Measurements from ENCODE around the gene ST6GALNAC3.
A peak's percentile ranks its signal among the peaks of the same experiment; 100 is the strongest.

ST6GALNAC3 gene

DNA sequence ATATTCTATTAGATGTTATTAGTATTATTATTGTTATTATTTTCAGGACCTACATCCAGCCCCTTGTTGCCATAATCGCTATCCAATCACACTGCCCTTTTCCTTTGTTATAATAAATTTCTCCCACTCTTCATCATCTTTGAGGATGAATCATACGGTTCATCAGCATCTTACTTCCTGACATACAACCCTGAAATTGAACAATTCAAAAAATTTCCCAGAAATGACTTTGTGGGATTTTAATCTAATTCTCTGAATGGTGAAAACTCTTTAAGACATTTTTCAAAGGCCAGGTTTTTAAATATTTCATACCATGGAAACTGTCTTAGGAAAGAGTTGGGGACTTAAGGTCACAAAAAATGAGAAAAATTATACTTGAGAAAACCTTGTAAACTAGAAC is 353.5 kb downstream of the ST6GALNAC3 start:
- H3K4me1 ChIP-seq (ENCODE audit: insufficient read depth, poor library complexity, severe bottlenecking): peaks cover 10% of the 10 kb centered on the region
- H3K27me3 ChIP-seq (ENCODE audit: insufficient read depth, poor library complexity, severe bottlenecking): no peaks in the 10 kb centered on the region
- H3K4me3 ChIP-seq (ENCODE audit: severe bottlenecking): no peak overlapping the region
- TF ChIP-seq, protein P1, sequence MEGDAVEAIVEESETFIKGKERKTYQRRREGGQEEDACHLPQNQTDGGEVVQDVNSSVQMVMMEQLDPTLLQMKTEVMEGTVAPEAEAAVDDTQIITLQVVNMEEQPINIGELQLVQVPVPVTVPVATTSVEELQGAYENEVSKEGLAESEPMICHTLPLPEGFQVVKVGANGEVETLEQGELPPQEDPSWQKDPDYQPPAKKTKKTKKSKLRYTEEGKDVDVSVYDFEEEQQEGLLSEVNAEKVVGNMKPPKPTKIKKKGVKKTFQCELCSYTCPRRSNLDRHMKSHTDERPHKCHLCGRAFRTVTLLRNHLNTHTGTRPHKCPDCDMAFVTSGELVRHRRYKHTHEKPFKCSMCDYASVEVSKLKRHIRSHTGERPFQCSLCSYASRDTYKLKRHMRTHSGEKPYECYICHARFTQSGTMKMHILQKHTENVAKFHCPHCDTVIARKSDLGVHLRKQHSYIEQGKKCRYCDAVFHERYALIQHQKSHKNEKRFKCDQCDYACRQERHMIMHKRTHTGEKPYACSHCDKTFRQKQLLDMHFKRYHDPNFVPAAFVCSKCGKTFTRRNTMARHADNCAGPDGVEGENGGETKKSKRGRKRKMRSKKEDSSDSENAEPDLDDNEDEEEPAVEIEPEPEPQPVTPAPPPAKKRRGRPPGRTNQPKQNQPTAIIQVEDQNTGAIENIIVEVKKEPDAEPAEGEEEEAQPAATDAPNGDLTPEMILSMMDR (IDR thresholded peaks at IDR 0.05; ENCODE audit: poor library complexity, severe bottlenecking): no peak
- no peak for DNase-seq (ENCODE audit: low spot score)
- no peak overlapping the region for H3K27ac ChIP-seq (ENCODE audit: poor library complexity, severe bottlenecking)
- H3K36me3 ChIP-seq (ENCODE audit: low read depth): no peaks in the 10 kb centered on the region
- no peaks in the 10 kb centered on the region for H3K9me3 ChIP-seq (ENCODE audit: severe bottlenecking)
- ATAC-seq (ENCODE audit: low read depth): no peak

GRCh38 chr1:76430531-76430930 is 356.0 kb downstream of the ST6GALNAC3 start:
- Histone ChIP-seq H3K36me3 (ENCODE audit: low read depth) (no peaks in the 10 kb centered on the region), H3K9me3 (ENCODE audit: severe bottlenecking) (no peaks in the 10 kb centered on the region), H3K27ac (ENCODE audit: poor library complexity, severe bottlenecking) (no peak overlapping the region), H3K4me3 (ENCODE audit: severe bottlenecking) (no peak overlapping the region), H3K4me1 (ENCODE audit: insufficient read depth, poor library complexity, severe bottlenecking) (peaks cover 8% of the 10 kb centered on the region), H3K27me3 (ENCODE audit: insufficient read depth, poor library complexity, severe bottlenecking) (no peaks in the 10 kb centered on the region)
- ATAC-seq (ENCODE audit: low read depth) (no peak), DNase-seq (ENCODE audit: low spot score) (no peak)
- TF ChIP-seq, protein P1 (IDR thresholded peaks at IDR 0.05; ENCODE audit: poor library complexity, severe bottlenecking): no peak

GRCh38 chr1:76433526-76433925 is 359.0 kb downstream of the ST6GALNAC3 start:
- TF ChIP-seq, protein P1 (IDR thresholded peaks at IDR 0.05; ENCODE audit: poor library complexity, severe bottlenecking): no peak
- H3K4me1 ChIP-seq (ENCODE audit: insufficient read depth, poor library complexity, severe bottlenecking): no peaks in the 10 kb centered on the region
- peak; percentile 50; the same call in 2 of the 3 replicates for ATAC-seq (ENCODE audit: low read depth)
- no peak overlapping the region for H3K27ac ChIP-seq (ENCODE audit: poor library complexity, severe bottlenecking)
- no peaks in the 10 kb centered on the region for H3K9me3 ChIP-seq (ENCODE audit: severe bottlenecking)
- no peaks in the 10 kb centered on the region for H3K36me3 ChIP-seq (ENCODE audit: low read depth)
- no peak for DNase-seq (ENCODE audit: low spot score)
- H3K4me3 ChIP-seq (ENCODE audit: severe bottlenecking): no peak overlapping the region
- H3K27me3 ChIP-seq (ENCODE audit: insufficient read depth, poor library complexity, severe bottlenecking): no peaks in the 10 kb centered on the region

DNA sequence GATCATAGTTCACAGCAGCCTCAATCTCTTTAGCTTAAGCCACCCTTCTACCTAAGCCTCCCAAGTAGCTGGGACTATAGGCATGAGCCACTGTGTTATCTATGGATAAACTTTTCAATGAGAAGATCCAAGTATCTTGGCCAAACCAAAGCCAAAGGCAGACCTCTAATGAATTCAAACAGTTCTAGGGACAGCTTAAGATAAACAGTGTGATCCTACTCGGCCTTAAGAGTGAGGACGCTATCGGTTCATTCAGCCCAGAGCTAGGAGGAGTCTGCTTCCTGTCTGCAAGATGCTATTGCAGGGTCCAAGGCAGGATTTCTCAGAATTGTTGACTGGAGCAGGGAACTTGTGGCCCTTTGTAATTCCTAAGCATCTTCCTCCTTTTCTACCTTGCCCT is 368.7 kb downstream of the ST6GALNAC3 start:
- TF ChIP-seq, protein P1 (IDR thresholded peaks at IDR 0.05; ENCODE audit: poor library complexity, severe bottlenecking): no peak
- H3K4me3 ChIP-seq (ENCODE audit: severe bottlenecking): no peak overlapping the region
- DNase-seq (ENCODE audit: low spot score): no peak
- H3K36me3 ChIP-seq (ENCODE audit: low read depth): no peaks in the 10 kb centered on the region
- no peaks in the 10 kb centered on the region for H3K27me3 ChIP-seq (ENCODE audit: insufficient read depth, poor library complexity, severe bottlenecking)
- no peaks in the 10 kb centered on the region for H3K9me3 ChIP-seq (ENCODE audit: severe bottlenecking)
- H3K4me1 ChIP-seq (ENCODE audit: insufficient read depth, poor library complexity, severe bottlenecking): no peaks in the 10 kb centered on the region
- ATAC-seq (ENCODE audit: low read depth): no peak
- no peak overlapping the region for H3K27ac ChIP-seq (ENCODE audit: poor library complexity, severe bottlenecking)

DNA sequence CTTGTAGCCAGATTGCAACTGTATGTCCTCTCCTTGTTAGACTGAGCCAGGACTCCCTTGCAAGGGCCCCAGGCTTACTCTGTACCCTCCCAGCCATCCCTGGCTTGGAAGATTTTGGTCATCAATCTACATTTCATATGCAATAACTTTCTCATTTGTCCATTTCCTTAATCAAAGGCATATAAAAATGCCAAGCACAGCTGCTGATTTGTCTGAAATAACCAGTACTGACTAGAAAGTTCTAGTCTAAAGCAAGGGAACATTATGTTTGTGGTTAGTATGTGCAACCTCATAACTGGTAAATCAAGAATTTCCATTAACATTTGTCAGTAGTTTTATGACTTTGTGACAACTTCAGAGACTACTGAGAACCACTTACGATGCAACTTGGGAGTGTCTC is 370.2 kb downstream of the ST6GALNAC3 start:
- TF ChIP-seq, protein P1 (IDR thresholded peaks at IDR 0.05; ENCODE audit: poor library complexity, severe bottlenecking): no peak
- H3K27ac ChIP-seq (ENCODE audit: poor library complexity, severe bottlenecking): no peak overlapping the region
- H3K4me3 ChIP-seq (ENCODE audit: severe bottlenecking): no peak overlapping the region
- ATAC-seq (ENCODE audit: low read depth) (no peak), DNase-seq (ENCODE audit: low spot score) (no peak)
- H3K36me3 ChIP-seq (ENCODE audit: low read depth): no peaks in the 10 kb centered on the region
- H3K4me1 ChIP-seq (ENCODE audit: insufficient read depth, poor library complexity, severe bottlenecking): no peaks in the 10 kb centered on the region
- H3K27me3 ChIP-seq (ENCODE audit: insufficient read depth, poor library complexity, severe bottlenecking): no peaks in the 10 kb centered on the region
- no peaks in the 10 kb centered on the region for H3K9me3 ChIP-seq (ENCODE audit: severe bottlenecking)
